HG03095 (cell line): ENCODE measurements around the gene VAMP4.
"Not testable (repeated sequence)": the region's sequence is repeated elsewhere in the genome, so short reads cannot be mapped to it uniquely, and the experiment has no call there.

Source experiments
- ATAC-seq: cut with Tn5 transposase; IDR thresholded peaks from one replicate; pipeline ENCODE4 v1.9.1; 2021; ENCODE audit warnings: moderate library complexity; ENCODE audit not compliant: unreplicated experiment

The VAMP4 gene

DNA sequence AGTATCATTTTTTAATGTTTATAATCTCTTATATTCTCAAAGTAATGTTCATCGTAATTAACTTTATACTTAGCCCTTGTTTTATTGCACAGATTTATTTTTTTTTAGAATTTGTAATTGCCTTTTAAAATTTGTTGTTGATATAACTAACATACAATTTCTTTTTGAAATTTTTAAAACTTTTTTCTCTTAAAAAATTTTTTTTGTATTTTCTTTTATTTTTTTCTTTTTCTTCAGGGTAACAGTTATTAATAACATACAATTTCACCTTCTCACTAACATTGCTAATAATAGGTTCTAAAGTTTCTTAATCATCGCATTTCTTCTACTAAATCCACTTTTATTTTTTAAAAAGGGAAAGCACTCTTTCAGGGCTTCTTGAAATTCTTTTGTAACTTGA lies 11.3 kb upstream of the VAMP4 start:
- no peak for ATAC-seq

- ATAC-seq, result no peak
These were observed 9.4 kb upstream of the VAMP4 start for GRCh38 chr1:171751221-171751620.

- ATAC-seq, result no peak
These were observed 6.8 kb upstream of the VAMP4 start for GRCh38 chr1:171748651-171749050.

DNA sequence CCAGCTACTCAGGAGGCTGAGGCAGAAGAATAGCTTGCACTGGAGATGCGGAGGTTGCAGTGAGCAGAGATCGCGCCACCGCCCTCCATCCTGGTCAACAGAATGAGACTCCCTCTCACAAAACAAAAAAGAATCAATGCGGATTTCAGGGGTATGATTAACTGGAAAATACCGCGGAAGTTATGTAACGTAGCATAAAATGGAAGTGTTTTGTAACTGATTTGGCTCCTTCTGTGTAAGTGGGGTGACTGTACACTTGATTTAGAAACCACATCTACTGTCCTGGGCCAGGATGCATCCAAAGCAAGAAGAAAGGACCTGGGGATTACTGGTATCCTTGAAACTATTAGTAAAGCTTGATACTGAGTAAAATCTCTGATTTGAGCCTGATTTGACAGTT lies 3.1 kb upstream of the VAMP4 start:
- ATAC-seq, result no peak

GRCh38 chr1:171743081-171743870 lies 1.4 kb upstream of the VAMP4 start:
- ATAC-seq, result no peak

DNA sequence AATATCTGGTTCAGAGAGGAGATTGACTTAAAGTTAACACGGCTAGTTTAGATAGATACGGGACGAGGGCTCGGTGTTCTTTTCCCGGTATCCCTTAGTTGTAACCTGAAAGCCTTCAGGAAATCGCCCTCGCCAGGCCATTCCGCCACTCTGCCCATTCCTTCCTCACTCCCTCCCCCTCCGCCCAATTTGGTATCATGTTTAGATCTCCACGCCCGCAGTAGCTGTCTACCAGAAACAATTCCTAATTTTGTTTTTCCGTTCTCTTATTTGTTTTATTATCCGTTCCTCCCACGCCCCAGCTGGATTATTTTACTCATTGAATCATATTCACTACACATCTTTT lies 685 bp upstream of the VAMP4 start:
- no peak for ATAC-seq

DNA sequence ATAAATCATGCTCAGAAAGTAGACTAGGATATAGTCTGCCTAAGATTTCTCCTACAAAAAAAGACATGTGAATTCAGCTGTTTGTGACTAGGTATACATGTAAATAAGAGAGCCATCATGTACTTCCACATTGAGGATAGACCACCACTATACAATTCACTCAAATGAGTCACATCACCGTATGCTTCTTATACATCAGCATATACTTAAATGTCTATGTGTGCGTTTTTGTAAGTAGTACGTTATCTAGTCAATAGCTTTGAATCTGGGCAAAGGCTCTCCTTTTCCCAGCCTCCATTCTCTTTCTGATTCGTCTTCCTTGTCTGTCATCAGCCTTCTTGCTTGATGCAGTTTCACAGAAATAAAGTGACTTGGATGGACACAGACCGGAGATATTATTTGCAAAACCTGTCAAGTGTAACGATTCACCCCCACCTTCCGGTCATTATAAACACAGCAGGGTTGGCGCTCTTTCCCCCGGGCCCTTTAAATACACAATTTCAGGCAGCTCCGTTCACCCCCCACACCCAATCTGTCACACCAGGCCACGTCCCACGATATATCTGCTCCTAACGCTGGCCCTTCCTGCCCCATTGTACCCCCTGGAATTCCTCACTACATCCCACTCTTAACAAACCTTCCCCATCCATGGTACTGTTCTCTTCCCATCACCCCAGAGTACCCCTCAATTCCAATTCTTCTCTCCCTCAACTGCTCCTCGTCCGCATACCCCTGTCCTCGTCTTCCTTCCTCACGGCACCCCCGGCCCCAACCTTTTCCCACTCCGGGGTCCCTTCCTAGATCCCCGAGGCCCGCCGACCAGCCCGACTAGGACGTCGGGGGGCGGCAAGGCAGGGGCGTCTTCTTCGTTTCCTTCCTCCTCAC lies 636 bp downstream of the VAMP4 start:
- peak; percentile 30 for ATAC-seq

GRCh38 chr1:171740356-171740863 lies 1.5 kb downstream of the VAMP4 start:
- ATAC-seq, result no peak

DNA sequence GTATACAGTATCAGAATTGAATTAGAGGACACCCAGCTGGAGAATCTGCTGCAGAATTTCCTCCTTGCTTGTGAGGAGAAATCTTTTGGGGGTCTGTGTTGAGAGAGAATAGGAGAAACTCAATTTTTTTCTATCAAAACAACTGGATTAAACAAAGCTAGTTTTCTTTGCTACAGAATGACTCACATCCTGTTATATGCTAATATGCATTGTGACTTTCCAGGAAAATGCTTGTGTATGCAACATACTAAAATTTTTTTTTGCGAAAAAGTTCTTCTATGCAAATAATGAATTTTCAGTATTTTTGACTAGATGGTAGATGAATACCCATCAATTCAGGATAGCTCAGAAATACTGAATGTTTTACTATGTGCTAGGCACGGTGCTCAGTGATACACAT lies 2.2 kb downstream of the VAMP4 start:
- ATAC-seq, result no peak

GRCh38 chr1:171738911-171739310 lies 3.0 kb downstream of the VAMP4 start:
- no peak for ATAC-seq

- ATAC-seq, result no peak
These were observed 5.7 kb downstream of the VAMP4 start for GRCh38 chr1:171736196-171736595.

GRCh38 chr1:171730052-171730451 lies 11.8 kb downstream of the VAMP4 start:
- no peak for ATAC-seq

DNA sequence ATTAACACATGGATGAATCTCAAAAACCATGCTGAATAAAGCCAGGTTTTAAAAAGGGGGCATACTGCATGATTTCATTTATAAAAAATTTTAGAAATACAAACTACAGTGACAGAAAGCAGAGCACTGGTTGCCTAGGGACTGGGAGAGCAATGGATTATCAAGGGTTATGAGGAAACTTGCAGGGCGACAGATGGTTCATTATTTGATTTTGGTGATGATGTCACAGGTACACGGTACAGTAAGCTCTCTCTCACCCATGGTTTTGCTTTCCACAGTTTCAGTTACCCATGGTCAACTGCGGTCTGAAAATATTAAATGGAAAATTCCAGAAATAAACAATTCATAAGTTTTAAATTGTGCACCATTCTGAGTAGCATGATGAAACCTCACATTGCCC lies 14.1 kb downstream of the VAMP4 start:
- no peak for ATAC-seq

- not testable (repeated sequence) for ATAC-seq
These were observed 18.7 kb downstream of the VAMP4 start for GRCh38 chr1:171723180-171723579.

- no peak for ATAC-seq
These were observed 23.0 kb downstream of the VAMP4 start for GRCh38 chr1:171718848-171719247.

GRCh38 chr1:171718216-171718615 lies 23.6 kb downstream of the VAMP4 start:
- no peak for ATAC-seq

DNA sequence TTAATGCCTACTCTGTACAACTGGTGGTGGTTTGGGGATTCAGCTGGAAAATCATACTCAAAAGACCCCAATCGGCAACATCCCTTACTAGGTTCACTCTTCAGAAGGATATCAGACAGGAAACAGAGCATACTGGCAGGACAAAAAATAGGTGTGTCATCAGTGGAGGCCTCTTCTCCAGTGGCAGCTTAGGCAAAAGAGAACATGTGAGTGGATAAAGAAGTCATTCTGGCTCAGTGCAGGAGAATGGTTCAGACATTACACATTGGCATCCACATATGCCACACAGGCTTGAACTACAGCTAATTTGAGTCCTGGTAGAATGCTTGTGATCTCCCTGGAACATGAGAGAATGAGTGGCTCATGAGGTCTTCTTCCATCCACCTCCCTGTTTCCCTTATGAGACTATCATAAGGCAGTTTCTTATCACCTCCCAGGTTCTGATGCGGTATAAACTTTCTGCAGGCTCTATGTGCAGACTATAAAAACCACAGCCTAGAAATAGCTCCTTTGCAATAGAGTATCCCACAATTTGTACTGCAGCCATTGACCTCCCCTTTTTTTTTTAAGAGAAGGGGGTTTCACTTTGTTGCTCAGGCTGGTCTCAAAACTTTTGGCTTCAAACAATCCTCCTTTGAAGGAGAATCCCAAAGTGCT lies 24.7 kb downstream of the VAMP4 start:
- no peak for ATAC-seq

- ATAC-seq, result no peak
These were observed 25.2 kb downstream of the VAMP4 start for GRCh38 chr1:171716616-171717015.

- no peak for ATAC-seq
These were observed 26.0 kb downstream of the VAMP4 start for GRCh38 chr1:171715813-171716251.

DNA sequence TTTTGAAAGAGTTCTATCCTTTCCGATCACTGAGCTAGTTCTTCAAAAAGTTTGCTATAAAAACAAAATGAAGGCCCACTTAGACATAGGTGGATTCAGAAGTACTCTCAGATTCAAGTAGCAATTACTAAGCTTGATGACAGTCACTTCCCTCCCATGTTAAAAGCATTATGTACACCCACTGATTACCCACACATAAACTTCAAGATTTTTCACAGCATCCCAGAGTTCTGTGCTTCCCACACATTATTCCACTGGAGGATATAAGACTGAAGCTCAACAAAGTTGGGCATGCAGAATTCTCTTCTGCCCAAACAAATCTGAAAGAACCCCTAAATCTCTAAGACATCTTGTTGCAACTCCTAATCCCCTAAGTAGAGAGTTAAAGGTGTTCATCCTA lies 29.5 kb downstream of the VAMP4 start:
- no peak for ATAC-seq

GRCh38 chr1:171711643-171712042 lies 30.2 kb downstream of the VAMP4 start:
- ATAC-seq, result no peak
